K562 (cell line): Measurements from ENCODE around the gene DNAL4. TPM values are rescaled to one million over a fixed set of nuclear protein-coding genes. Genes with fewer than 3 reads are reported as not detected.

Experiments used
- ATAC-seq: fragments of 200-7000 bp; cut with Tn5 transposase; 3 replicates; pipeline ENCODE4 v1.9.1; 2020; ENCODE audit warnings: moderate library complexity
- BruUV-seq: library from RNA; stranded (reverse); fragments of 400-500 nt; replicated peaks from 2 replicates; lab custom pipeline; 2021; lab: Mats Ljungman, UMichigan
- CTCF ChIA-PET: fragments of 300-600 bp; formaldehyde crosslinking; extraction: SDS; loops from one replicate; lab custom pipeline; 2021; ENCODE audit warnings: low intra/inter-chr PET ratio; lab: Yijun Ruan, JAX
- POLR2A ChIA-PET: fragments of 300-600, 350-650 bp; sonication (Branson Sonifier 250); formaldehyde crosslinking; extraction: SDS; loops from one replicate; lab custom pipeline; 2021; ENCODE audit warnings: antibody characterized with exemption, inconsistent platforms; lab: Yijun Ruan, JAX
- DNase-seq, 4 experiments: peaks; one replicate each; pipeline versions ENCODE4 v3.0.0 to v3.0.0-alpha.2; 2011 to 2018; ENCODE audit warnings: low spot score in 3 of 4, mixed read lengths in 3 of 4; ENCODE audit errors: extremely low read depth in 1 of 4
- FAIRE-seq: peaks from 2 replicates; lab custom pipeline; 2011; peaks lifted over from hg19 to GRCh38; lab: Jason Lieb, UNC
- H2AFZ ChIP-seq: 2 replicates; pipeline ENCODE4 v1.6.0; 2011; ENCODE audit warnings: low read depth, low read length, control low read depth, inconsistent platforms
- H3K27ac ChIP-seq: fragments of 200-600 bp; 3 replicates; pipeline ENCODE4 v1.8.0; 2011; ENCODE audit warnings: low read depth, mild to moderate bottlenecking, control low read depth, inconsistent platforms, low read length, moderate library complexity, mixed read lengths; ENCODE audit errors: extremely low read depth
- H3K27me3 ChIP-seq, 2 experiments: fragments of 300-600 bp in 1 of 2; 2 replicates in 1 of 2; 3 replicates in 1 of 2; pipeline versions ENCODE4 v1.6.0 to v1.8.0; 2011; ENCODE audit warnings: inconsistent platforms in 2 of 2, low read length in 2 of 2, mild to moderate bottlenecking in 1 of 2, mixed read lengths in 1 of 2, moderate library complexity in 1 of 2; ENCODE audit not compliant: control insufficient read depth in 2 of 2, insufficient read depth in 2 of 2
- H3K36me3 ChIP-seq: fragments of 300-600 bp; 3 replicates; pipeline ENCODE4 v1.8.0; 2011; ENCODE audit warnings: mild to moderate bottlenecking, low read length, inconsistent platforms; ENCODE audit not compliant: control insufficient read depth, insufficient read depth
- H3K4me1 ChIP-seq, 2 experiments: fragments of 200-600 bp in 1 of 2; replicated peaks in 1 of 2; 2 replicates in 1 of 2; 3 replicates in 1 of 2; pipeline versions ENCODE4 v1.5.1 to v1.8.0; 2011; ENCODE audit warnings: inconsistent platforms in 2 of 2, low read length in 2 of 2, mild to moderate bottlenecking in 1 of 2, mixed read lengths in 1 of 2, moderate library complexity in 1 of 2; ENCODE audit not compliant: control insufficient read depth in 2 of 2, insufficient read depth in 2 of 2
- H3K4me2 ChIP-seq: 2 replicates; pipeline ENCODE4 v1.6.1; 2011; ENCODE audit warnings: low read length, control low read depth, inconsistent platforms, mixed read lengths; ENCODE audit not compliant: insufficient read depth
- H3K4me3 ChIP-seq: fragments of 200-600 bp; sonication (generic), shearing (Covaris generic); 2 replicates; pipeline ENCODE4 v1.5.1; 2016; ENCODE audit warnings: control low read depth, inconsistent platforms
- H3K79me2 ChIP-seq: fragments of 200-600 bp; 3 replicates; pipeline ENCODE4 v1.8.0; 2011; ENCODE audit warnings: low read length, inconsistent platforms; ENCODE audit not compliant: control insufficient read depth, insufficient read depth
- H3K9ac ChIP-seq, 2 experiments: 2 replicates each; pipeline versions ENCODE4 v1.6.0 to v1.6.1; 2011; ENCODE audit warnings: low read depth in 2 of 2, low read length in 2 of 2, control low read depth in 1 of 2, inconsistent platforms in 1 of 2, mild to moderate bottlenecking in 1 of 2, mixed read lengths in 1 of 2; ENCODE audit not compliant: insufficient read depth in 1 of 2
- H3K9me1 ChIP-seq: one replicate; pipeline ENCODE4 v1.6.0; 2011; ENCODE audit warnings: inconsistent platforms, mild to moderate bottlenecking, low read length, moderate library complexity; ENCODE audit not compliant: control insufficient read depth, insufficient read depth
- H3K9me3 ChIP-seq: replicated peaks from 2 replicates; pipeline ENCODE4 v1.5.1; 2011; ENCODE audit warnings: low read depth, low read length, inconsistent platforms; ENCODE audit not compliant: control insufficient read depth, insufficient read depth
- H4K20me1 ChIP-seq: replicated peaks from 2 replicates; pipeline ENCODE4 v1.6.1; 2011; ENCODE audit warnings: low read length, inconsistent platforms, mixed read lengths; ENCODE audit not compliant: control insufficient read depth, insufficient read depth
- ETV5 ChIP-seq: sonication (generic); formaldehyde crosslinking; IDR thresholded peaks from 2 replicates; pipeline ENCODE4 v1.4.0; 2020; ENCODE audit warnings: low read depth, mild to moderate bottlenecking, missing genetic modification reagents
- KDM4B ChIP-seq, 2 experiments: fragments of 450-650 bp in 1 of 2; sonication (generic) in 1 of 2; IDR thresholded peaks; 2 replicates each; pipeline ENCODE4 v1.6.1; 2016 to 2017; ENCODE audit warnings: borderline replicate concordance in 2 of 2, antibody characterized with exemption in 1 of 2, low read depth in 1 of 2, mild to moderate bottlenecking in 1 of 2
- NR2C1 ChIP-seq, 2 experiments: fragments of 450-650 bp; IDR thresholded peaks; 2 replicates each; pipeline ENCODE4 v1.6.1; 2017; ENCODE audit warnings: mild to moderate bottlenecking in 2 of 2, antibody characterized with exemption in 1 of 2, inconsistent platforms in 1 of 2, missing compliant biosample characterization in 1 of 2, missing genetic modification characterization in 1 of 2
- RAD21 ChIP-seq, 2 experiments: fragments of 250-450 bp in 1 of 2; fragments of 450-650 bp in 1 of 2; sonication (Bioruptor Pico) in 1 of 2; formaldehyde crosslinking in 1 of 2; IDR thresholded peaks in 1 of 2; conservative IDR thresholded peaks in 1 of 2; 2 replicates each; pipeline versions ENCODE4 v1.4.0 to v1.8.0; 2020 to 2022; ENCODE audit warnings: mild to moderate bottlenecking in 2 of 2, moderate library complexity in 1 of 2
- SRSF1 ChIP-seq: fragments of 200-400 bp; formaldehyde crosslinking; IDR thresholded peaks from 2 replicates; pipeline ENCODE4 v1.6.1; 2017; ENCODE audit warnings: mild to moderate bottlenecking, low read depth, low read length, moderate library complexity
- ZC3H4 ChIP-seq: sonication (generic); formaldehyde crosslinking; IDR thresholded peaks from 2 replicates; pipeline ENCODE4 v1.9.0; 2021; ENCODE audit warnings: missing genetic modification reagents, borderline replicate concordance
- ZFX ChIP-seq: sonication (generic); formaldehyde crosslinking; IDR thresholded peaks from 2 replicates; pipeline ENCODE4 v1.8.0; 2022; ENCODE audit warnings: mild to moderate bottlenecking, missing genetic modification reagents, moderate library complexity
- ZNF239 ChIP-seq: fragments of 250-450 bp; sonication (Bioruptor Pico); IDR thresholded peaks from 2 replicates; pipeline ENCODE4 v1.4.0; 2020; ENCODE audit warnings: mild to moderate bottlenecking
- WGBS: fragments of 100-300 bp; shearing (Covaris generic); methylation state at CpG from one replicate; pipeline ENCODE4 v1.1.6; 2016; ENCODE audit warnings: low coverage, mixed read lengths; ENCODE audit not compliant: insufficient coverage; ENCODE audit errors: missing lambda C conversion rate; 5-methylcytosine and 5-hydroxymethylcytosine counted together
- in situ Hi-C: fragments of 300-500 bp; cut with MboI; formaldehyde crosslinking; loops from 4 replicates; pipeline ENCODE4 v1.15.0; 2018; ENCODE audit warnings: inconsistent platforms, mixed read lengths
- intact Hi-C: fragments of 100-400 bp; cut with micrococcal nuclease; formaldehyde crosslinking; loops from 2 replicates; pipeline ENCODE4 v1.14.2; 2022
- polyA plus RNA-seq, 8 experiments: library from polyadenylated mRNA; depleted of rRNA in 4 of 8; stranded (reverse) in 5 of 8; unstranded in 3 of 8; fragments of >200 nt; fragmentation: Nextera tagmentation in 2 of 8; fragmentation: Illumina TruSeq in 1 of 8; extraction: Ambion mirVana in 2 of 8; extraction: Trizol in 1 of 8; gene quantifications; 2 replicates each; pipeline versions ENCODE4 v1.2.1 to v1.2.3, GENCODE V29; 2011 to 2014; ENCODE audit warnings: inconsistent platforms in 1 of 8, missing spikeins in 1 of 8
- total RNA-seq, 7 experiments: library from RNA; depleted of rRNA in 6 of 7; stranded (reverse); fragments of >200 nt in 6 of 7; fragmentation: Illumina TruSeq in 2 of 7; extraction: Trizol in 2 of 7; gene quantifications; 2 replicates each; pipeline versions ENCODE4 v1.2.1 to v1.2.3, GENCODE V29; 2011 to 2021; ENCODE audit warnings: low replicate concordance in 1 of 7
- TF ChIP-seq, protein P1 (sequence below): fragments of 450-650 bp; IDR thresholded peaks from 2 replicates; pipeline ENCODE4 v1.7.0; 2016; ENCODE audit warnings: borderline replicate concordance
- TF ChIP-seq, protein P2 (sequence below), 2 experiments: IDR thresholded peaks; 2 replicates each; pipeline ENCODE4 v1.6.1; 2011; ENCODE audit warnings: borderline replicate concordance in 1 of 2, control low read depth in 1 of 2, low read depth in 1 of 2, low read length in 1 of 2, mild to moderate bottlenecking in 1 of 2, mixed read lengths in 1 of 2, moderate library complexity in 1 of 2; ENCODE audit not compliant: insufficient read depth in 1 of 2, insufficient read length in 1 of 2, poor library complexity in 1 of 2, severe bottlenecking in 1 of 2; ENCODE audit errors: extremely low read depth in 1 of 2

DNAL4 gene
- total and polyA plus RNA-seq, 9 of the 15 experiments (the other 6 are each of a cell fraction or from before 2014, with no cell fraction given), result 0.20 to 9.4 (median 5.2) TPM

DNA sequence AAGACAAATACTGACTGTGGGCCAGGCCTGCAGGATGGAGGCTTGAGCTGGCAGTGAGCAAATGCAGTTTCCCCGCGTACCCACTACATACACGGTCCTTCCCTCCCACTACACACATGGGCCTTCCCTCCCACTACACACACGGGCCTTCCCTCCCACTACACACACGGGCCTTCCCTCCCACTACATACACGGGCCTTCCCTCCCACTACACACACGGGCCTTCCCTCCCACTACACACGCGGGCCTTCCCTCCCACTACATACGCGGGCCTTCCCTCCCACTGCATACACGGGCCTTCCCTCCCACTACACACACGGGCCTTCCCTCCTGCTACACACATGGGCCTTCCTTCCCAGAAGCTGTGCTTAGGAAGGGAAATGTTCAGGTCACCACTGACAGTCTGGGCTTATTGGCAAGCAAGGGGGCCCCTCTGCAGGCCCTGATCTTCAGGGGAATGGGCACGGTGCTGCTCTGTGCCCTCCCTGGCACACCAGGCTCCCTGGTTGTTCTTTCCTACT is 10.8 kb downstream of the DNAL4 start:
- Histone ChIP-seq H3K4me1 (peaks cover 49 to 56% of the 10 kb centered on the region in 2 experiments), H2AFZ (peak overlapping the region; percentile 88), H3K27me3 (no peaks in the 10 kb centered on the region), H3K4me2 (peak overlapping the region; percentile 25), H3K36me3 (no peaks in the 10 kb centered on the region), H3K27ac (peak overlapping the region; percentile 68; the same call in 2 of the 3 replicates), H3K9me3 (no peaks in the 10 kb centered on the region), H3K9me1 (no peaks in the 10 kb centered on the region), H3K9ac (peak overlapping the region; percentile 41 to 70), H3K4me3 (no peak overlapping the region), H4K20me1 (no peaks in the 10 kb centered on the region), H3K79me2 (no peaks in the 10 kb centered on the region; the same call in 2 of the 3 replicates)
- intact Hi-C loops (no loop called here), in situ Hi-C loops (no loop called here)
- WGBS, result 50% methylated on average over 6 of the region's 14 CpGs
- FAIRE-seq (no peak), ATAC-seq (no peak), DNase-seq (peak in 1 of 4 experiments; percentile 18)
- TF ChIP-seq, protein P1, sequence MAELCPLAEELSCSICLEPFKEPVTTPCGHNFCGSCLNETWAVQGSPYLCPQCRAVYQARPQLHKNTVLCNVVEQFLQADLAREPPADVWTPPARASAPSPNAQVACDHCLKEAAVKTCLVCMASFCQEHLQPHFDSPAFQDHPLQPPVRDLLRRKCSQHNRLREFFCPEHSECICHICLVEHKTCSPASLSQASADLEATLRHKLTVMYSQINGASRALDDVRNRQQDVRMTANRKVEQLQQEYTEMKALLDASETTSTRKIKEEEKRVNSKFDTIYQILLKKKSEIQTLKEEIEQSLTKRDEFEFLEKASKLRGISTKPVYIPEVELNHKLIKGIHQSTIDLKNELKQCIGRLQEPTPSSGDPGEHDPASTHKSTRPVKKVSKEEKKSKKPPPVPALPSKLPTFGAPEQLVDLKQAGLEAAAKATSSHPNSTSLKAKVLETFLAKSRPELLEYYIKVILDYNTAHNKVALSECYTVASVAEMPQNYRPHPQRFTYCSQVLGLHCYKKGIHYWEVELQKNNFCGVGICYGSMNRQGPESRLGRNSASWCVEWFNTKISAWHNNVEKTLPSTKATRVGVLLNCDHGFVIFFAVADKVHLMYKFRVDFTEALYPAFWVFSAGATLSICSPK, result no peak
- no peak for TF ChIP-seq ZC3H4 (CRISPR knock-in tag)
- TF ChIP-seq ZFX, result peak; percentile 76
- TF ChIP-seq ETV5, result no peak
- TF ChIP-seq ZNF239, result no peak
- no peak for TF ChIP-seq KDM4B (IDR thresholded peaks at IDR 0.05; ENCODE audit: borderline replicate concordance in 2 of 2, low read depth in 1 of 2)
- no peak for TF ChIP-seq NR2C1 (IDR thresholded peaks at IDR 0.05)
- no peak for TF ChIP-seq NR2C1 (tag; IDR thresholded peaks at IDR 0.05)
- no peak for TF ChIP-seq RAD21 (CRISPR knock-in tag; conservative IDR thresholded peaks at IDR 0.05 in 1 of 2, IDR thresholded peaks at IDR 0.05 in 1 of 2)
- no peak for TF ChIP-seq SRSF1
- TF ChIP-seq, protein P2, sequence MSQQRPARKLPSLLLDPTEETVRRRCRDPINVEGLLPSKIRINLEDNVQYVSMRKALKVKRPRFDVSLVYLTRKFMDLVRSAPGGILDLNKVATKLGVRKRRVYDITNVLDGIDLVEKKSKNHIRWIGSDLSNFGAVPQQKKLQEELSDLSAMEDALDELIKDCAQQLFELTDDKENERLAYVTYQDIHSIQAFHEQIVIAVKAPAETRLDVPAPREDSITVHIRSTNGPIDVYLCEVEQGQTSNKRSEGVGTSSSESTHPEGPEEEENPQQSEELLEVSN (IDR thresholded peaks at IDR 0.05; ENCODE audit: borderline replicate concordance in 1 of 2, extremely low read depth in 1 of 2, insufficient read depth in 1 of 2, insufficient read length in 1 of 2, low read depth in 1 of 2, low read length in 1 of 2, poor library complexity in 1 of 2, severe bottlenecking in 1 of 2), result peak; percentile 43 to 44
- BruUV-seq, result no TSS peak
- POLR2A ChIA-PET, result interaction anchor here (0.8 to 1.3 kb wide), 3 partner anchors 14 to 135 kb away, joined by 3 to 4 read pairs (median 3); no protein-coding TSS in a partner anchor
- CTCF ChIA-PET, result no interaction called here
